Limb (tissue), 2 donors: ENCODE results near the gene FAM151B.
"Not testable (repeated sequence)": the region's sequence is repeated elsewhere in the genome, so short reads cannot be mapped to it uniquely, and the experiment has no call there.

Source experiments
- DNase-seq, 2 donors: peaks; one replicate each; pipeline ENCODE4 v3.0.0-alpha.2; 2016; ENCODE audit errors: extremely low spot score in 2 of 2

FAM151B gene

GRCh38 chr5:80503641-80504040 lies 15.7 kb downstream of the FAM151B start:
- no peak for DNase-seq

- DNase-seq: no peak
Observed at GRCh38 chr5:80504833-80505232, 16.9 kb downstream of the FAM151B start.

GRCh38 chr5:80507663-80508062 lies 19.8 kb downstream of the FAM151B start:
- no peak for DNase-seq

GRCh38 chr5:80508844-80509243 lies 20.9 kb downstream of the FAM151B start:
- no peak for DNase-seq

- no peak for DNase-seq
Observed at GRCh38 chr5:80509362-80509761, 21.5 kb downstream of the FAM151B start.

- no peak for DNase-seq
Observed at GRCh38 chr5:80516826-80517225, 28.9 kb downstream of the FAM151B start.

- no peak for DNase-seq
Observed at GRCh38 chr5:80540691-80541090, 52.8 kb downstream of the FAM151B start.

- no peak for DNase-seq
Observed at GRCh38 chr5:80541392-80541791, 53.5 kb downstream of the FAM151B start.

GRCh38 chr5:80554646-80555045 lies 66.7 kb downstream of the FAM151B start:
- DNase-seq: no peak

- DNase-seq: no peak
Observed at GRCh38 chr5:80555099-80555498, 67.2 kb downstream of the FAM151B start.

- DNase-seq: no peak
Observed at GRCh38 chr5:80559244-80559643, 71.3 kb downstream of the FAM151B start.

GRCh38 chr5:80565330-80565729 lies 77.4 kb downstream of the FAM151B start:
- no peak for DNase-seq

GRCh38 chr5:80566711-80567259 lies 78.9 kb downstream of the FAM151B start:
- no peak for DNase-seq

- no peak for DNase-seq
Observed at GRCh38 chr5:80568251-80568650, 80.4 kb downstream of the FAM151B start.

GRCh38 chr5:80569086-80569960 lies 81.4 kb downstream of the FAM151B start:
- DNase-seq: peak in 1 of 2 donors; percentile 40

GRCh38 chr5:80569961-80570786 lies 82.3 kb downstream of the FAM151B start, which contains the start of gene ANKRD34B:
TSS of gene ANKRD34B (minus strand) at chr5:80570280. CDS start at chr5:80560019, 10,261 bp downstream.
- DNase-seq: peak in 1 of 2 donors; percentile 56

- no peak for DNase-seq
Observed at GRCh38 chr5:80573062-80573461, 85.2 kb downstream of the FAM151B start.

- no peak for DNase-seq
Observed at GRCh38 chr5:80576383-80576782, 88.5 kb downstream of the FAM151B start.

GRCh38 chr5:80577707-80578106 lies 89.8 kb downstream of the FAM151B start:
- DNase-seq: no peak

- no peak for DNase-seq
Observed at GRCh38 chr5:80579050-80579449, 91.2 kb downstream of the FAM151B start.

GRCh38 chr5:80580291-80580690 lies 92.4 kb downstream of the FAM151B start:
- not testable (repeated sequence) for DNase-seq

GRCh38 chr5:80584770-80585169 lies 96.9 kb downstream of the FAM151B start:
- DNase-seq: no peak
